ENCODE results near the gene IFNW1.

IFNW1 gene

DNA sequence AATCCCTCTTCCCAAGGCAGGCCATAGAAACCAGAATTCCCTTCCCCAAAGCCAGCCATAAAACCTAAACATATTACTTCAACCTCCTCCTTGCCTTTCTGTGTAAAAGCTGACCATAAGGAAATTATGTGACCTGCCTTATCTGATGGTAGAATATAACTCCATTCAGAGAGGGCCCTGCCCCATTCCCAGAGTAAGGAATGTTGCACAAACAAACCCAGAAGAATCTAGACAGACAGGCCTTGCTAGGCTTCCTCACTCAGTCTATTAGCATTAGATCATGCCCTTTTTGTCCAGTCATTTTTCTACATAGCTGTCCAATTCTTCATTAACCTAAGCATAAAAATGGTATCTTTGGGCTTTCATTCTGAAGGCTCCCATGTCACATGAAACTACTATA, 46.1 kb downstream of the IFNW1 start:
- Histone ChIP-seq H3F3A (ENCODE audit: insufficient read depth, low read length) (0 out of 2 replicates have a peak, but pooled peaks cover 3% of the 10 kb centered on the region), H3K4me1 (ENCODE audit: insufficient read depth, low read length, severe bottlenecking) (peaks cover 37% of the 10 kb centered on the region), H3K79me2 (ENCODE audit: insufficient read depth, low read length) (no peaks in the 10 kb centered on the region), H3K27me3 (ENCODE audit: insufficient read depth, low read length) (no peaks in the 10 kb centered on the region), H2AFZ (ENCODE audit: low read length) (no peak overlapping the region), H3K27ac (ENCODE audit: low read depth, low read length, poor library complexity, severe bottlenecking) (no peak overlapping the region), H3K4me3 (ENCODE audit: low read depth, low read length, poor library complexity, severe bottlenecking) (no peak overlapping the region), H4K20me1 (ENCODE audit: insufficient read depth, low read length) (no peaks in the 10 kb centered on the region), H3K9me2 (ENCODE audit: low read depth, low read length) (no peaks in the 10 kb centered on the region), H3K4me2 (ENCODE audit: low read length) (no peak overlapping the region), H3K36me3 (ENCODE audit: insufficient read depth, low read length) (no peaks in the 10 kb centered on the region), H3K9ac (ENCODE audit: low read length) (no peak overlapping the region), H3K9me3 (ENCODE audit: low read length) (no peaks in the 10 kb centered on the region)
- no peak for TF ChIP-seq CTCF (IDR thresholded peaks at IDR 0.05; ENCODE audit: low read length)

All from OCI-LY1 (cell line).